Ectodermal cell (in vitro differentiated cells): ENCODE measurements around the gene IKZF5.

Source experiments
- H3K27ac ChIP-seq: 2 replicates; pipeline ENCODE4 v1.7.0; 2013; ENCODE audit warnings: mild to moderate bottlenecking, low read depth, low read length; ENCODE audit not compliant: insufficient read depth, poor library complexity, severe bottlenecking
- H3K27me3 ChIP-seq: 2 replicates; pipeline ENCODE4 v1.7.0; 2013; ENCODE audit warnings: mild to moderate bottlenecking, low read length; ENCODE audit not compliant: insufficient read depth, control insufficient read depth, poor library complexity, severe bottlenecking
- H3K36me3 ChIP-seq: one replicate; pipeline ENCODE4 v1.7.0; 2013; ENCODE audit warnings: low read length; ENCODE audit not compliant: control insufficient read depth, insufficient read depth
- H3K4me1 ChIP-seq: one replicate; pipeline ENCODE4 v1.7.0; 2013; ENCODE audit warnings: low read length; ENCODE audit not compliant: control insufficient read depth, insufficient read depth
- H3K4me3 ChIP-seq: 2 replicates; pipeline ENCODE4 v1.7.0; 2013; ENCODE audit warnings: low read depth, low read length, control low read depth; ENCODE audit not compliant: insufficient read depth
- H3K9me3 ChIP-seq: 2 replicates; pipeline ENCODE4 v1.7.0; 2013; ENCODE audit warnings: mild to moderate bottlenecking, low read length, moderate library complexity; ENCODE audit not compliant: control insufficient read depth
- WGBS, 2 experiments: methylation state at CpG; one replicate each; pipeline ENCODE4 v1.1.7; 2013; ENCODE audit warnings: missing lambda C conversion rate in 2 of 2; 5-methylcytosine and 5-hydroxymethylcytosine counted together

The IKZF5 gene

GRCh38 chr10:122986335-122986734 is 22.3 kb downstream of the IKZF5 start:
- Histone ChIP-seq H3K4me3 (no peak overlapping the region), H3K9me3 (no peaks in the 10 kb centered on the region), H3K4me1 (no peaks in the 10 kb centered on the region), H3K36me3 (peaks cover 4% of the 10 kb centered on the region), H3K27me3 (no peaks in the 10 kb centered on the region), H3K27ac (no peak overlapping the region)
- WGBS, 2 experiments: 97 to 98% methylated on average over 6 of the region's 6 CpGs

DNA sequence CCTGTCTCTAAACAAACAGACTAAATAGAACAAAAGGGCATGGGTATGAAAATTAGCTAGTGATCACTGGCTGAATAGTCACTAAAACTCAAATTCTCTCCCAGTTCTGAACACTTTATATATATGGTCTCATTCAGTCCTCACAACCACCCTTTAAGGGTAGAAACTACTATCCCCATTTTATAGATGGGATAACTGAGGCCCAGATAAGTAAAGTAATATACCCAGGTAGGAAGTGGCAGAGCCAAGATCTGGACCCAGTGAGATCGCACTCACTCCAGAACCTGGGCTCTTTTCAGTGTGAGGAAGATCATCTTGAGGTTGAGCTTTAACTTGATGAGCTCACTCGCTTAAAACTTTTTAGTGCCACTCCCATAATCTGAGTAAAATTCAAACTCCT is 23.9 kb downstream of the IKZF5 start:
- H3K4me1 ChIP-seq: no peaks in the 10 kb centered on the region
- H3K4me3 ChIP-seq: no peak overlapping the region
- peaks cover 4% of the 10 kb centered on the region for H3K36me3 ChIP-seq
- 96% methylated on average over 2 of the region's 2 CpGs for WGBS, 2 experiments
- H3K27ac ChIP-seq: no peak overlapping the region
- no peaks in the 10 kb centered on the region for H3K27me3 ChIP-seq
- H3K9me3 ChIP-seq: no peaks in the 10 kb centered on the region

- whole genome bisulfite sequencing, 2 experiments: 92 to 94% methylated on average over 6 of the region's 6 CpGs
- Histone ChIP-seq H3K36me3 (peaks cover 4% of the 10 kb centered on the region), H3K27ac (no peak overlapping the region), H3K4me3 (no peak overlapping the region), H3K4me1 (no peaks in the 10 kb centered on the region), H3K27me3 (no peaks in the 10 kb centered on the region), H3K9me3 (no peaks in the 10 kb centered on the region)
These were observed 24.7 kb downstream of the IKZF5 start for GRCh38 chr10:122983898-122984297.

- no peaks in the 10 kb centered on the region for H3K9me3 ChIP-seq
- H3K36me3 ChIP-seq: peaks cover 4% of the 10 kb centered on the region
- 23 to 41% methylated on average over 3 of the region's 4 CpGs for WGBS, 2 experiments
- H3K4me3 ChIP-seq: peak overlapping the region; percentile 77
- no peaks in the 10 kb centered on the region for H3K27me3 ChIP-seq
- no peaks in the 10 kb centered on the region for H3K4me1 ChIP-seq
- no peak overlapping the region for H3K27ac ChIP-seq
These were observed 27.5 kb downstream of the IKZF5 start for GRCh38 chr10:122981066-122981464.

- Histone ChIP-seq H3K27ac (peak within 1 kb of the TSS; percentile 97), H3K4me1 (no peaks in the 10 kb centered on the region), H3K27me3 (no peaks in the 10 kb centered on the region), H3K36me3 (peaks cover 4% of the 10 kb centered on the region), H3K9me3 (no peaks in the 10 kb centered on the region), H3K4me3 (peak within 1 kb of the TSS; percentile 77)
- 1% methylated on average over 69 to 71 of the region's 73 CpGs for WGBS, 2 experiments
These were observed 28.2 kb downstream of the IKZF5 start, which contains the start of gene PSTK for GRCh38 chr10:122980209-122981065. Gene PSTK (plus strand): TSS chr10:122980401. CDS start chr10:122980480, 79 bp downstream.

DNA sequence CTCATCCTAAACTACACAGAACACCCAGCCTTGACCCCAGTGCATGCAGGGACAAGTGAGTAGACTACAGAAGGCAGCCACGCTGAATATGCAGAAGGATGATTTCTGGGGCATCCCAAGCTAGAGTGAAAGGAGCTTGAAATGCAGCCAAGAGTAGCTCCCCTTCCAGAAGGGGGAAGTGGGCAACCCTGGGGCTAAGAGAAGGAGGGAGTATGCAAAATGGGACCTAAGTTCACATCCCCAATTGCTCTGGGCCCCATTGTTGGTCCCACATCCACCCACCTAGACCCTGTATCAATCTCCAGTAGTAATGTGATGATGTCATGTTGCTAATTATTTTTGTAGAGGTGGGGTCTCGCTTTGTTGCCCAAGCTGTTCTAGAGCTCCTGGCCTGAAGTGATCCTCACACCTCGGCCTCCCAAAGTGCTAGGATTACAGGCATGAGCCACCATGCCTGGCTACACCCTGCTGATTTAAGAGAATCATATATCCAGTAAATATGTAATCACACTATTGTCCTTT is 34.0 kb downstream of the IKZF5 start:
- 81 to 83% methylated on average over 3 of the region's 3 CpGs for WGBS, 2 experiments
- no peaks in the 10 kb centered on the region for H3K36me3 ChIP-seq
- no peaks in the 10 kb centered on the region for H3K27me3 ChIP-seq
- no peaks in the 10 kb centered on the region for H3K4me1 ChIP-seq
- no peaks in the 10 kb centered on the region for H3K9me3 ChIP-seq
- no peak overlapping the region for H3K4me3 ChIP-seq
- no peak overlapping the region for H3K27ac ChIP-seq

DNA sequence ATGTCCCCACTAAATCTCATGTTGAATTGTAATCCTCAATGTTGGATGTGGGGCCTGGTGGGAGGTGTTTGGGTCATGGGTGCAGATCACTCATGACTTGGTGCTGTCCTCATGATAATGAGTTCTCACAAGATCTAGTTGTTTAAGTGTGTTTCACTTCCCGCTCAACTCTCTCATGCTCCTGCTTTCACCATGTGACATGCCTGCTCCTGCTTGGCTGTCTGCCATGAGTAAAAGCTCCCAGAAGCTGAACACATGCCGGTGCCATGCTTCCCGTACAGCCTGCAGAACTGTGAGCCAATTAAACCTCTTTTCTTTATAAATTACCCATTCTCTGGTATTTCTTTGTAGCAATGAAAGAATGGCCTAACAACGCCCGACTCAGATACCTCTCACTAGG is 34.6 kb downstream of the IKZF5 start:
- no peak overlapping the region for H3K4me3 ChIP-seq
- H3K9me3 ChIP-seq: no peaks in the 10 kb centered on the region
- H3K4me1 ChIP-seq: no peaks in the 10 kb centered on the region
- 89 to 95% methylated on average over 5 of the region's 5 CpGs for WGBS, 2 experiments
- no peaks in the 10 kb centered on the region for H3K27me3 ChIP-seq
- H3K36me3 ChIP-seq: no peaks in the 10 kb centered on the region
- no peak overlapping the region for H3K27ac ChIP-seq

DNA sequence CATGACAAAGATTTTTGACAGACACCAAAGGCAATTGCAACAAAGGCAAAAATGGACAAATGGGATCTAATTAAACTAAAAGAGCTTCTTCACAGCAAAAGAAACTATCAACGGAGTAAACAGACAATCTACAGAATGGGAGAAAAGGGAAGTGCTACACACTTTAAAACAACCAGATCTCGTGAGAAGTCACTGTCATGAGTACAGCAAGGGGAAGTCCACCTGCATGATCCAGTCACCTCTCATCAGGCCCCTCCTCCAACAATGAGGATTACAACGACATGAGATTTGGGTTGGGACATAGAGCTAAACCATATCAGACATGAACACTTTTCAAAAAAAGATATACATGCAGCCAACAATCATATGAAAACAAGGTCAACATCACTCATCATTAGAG is 39.9 kb downstream of the IKZF5 start:
- Histone ChIP-seq H3K4me3 (no peak overlapping the region), H3K9me3 (peaks cover 3% of the 10 kb centered on the region), H3K4me1 (no peaks in the 10 kb centered on the region), H3K27me3 (no peaks in the 10 kb centered on the region), H3K27ac (no peak overlapping the region), H3K36me3 (no peaks in the 10 kb centered on the region)
- 89 to 90% methylated on average over 3 of the region's 3 CpGs for WGBS, 2 experiments

- Histone ChIP-seq H3K36me3 (no peaks in the 10 kb centered on the region), H3K27me3 (no peaks in the 10 kb centered on the region), H3K27ac (no peak overlapping the region), H3K9me3 (peaks cover 3% of the 10 kb centered on the region), H3K4me3 (no peak overlapping the region), H3K4me1 (no peaks in the 10 kb centered on the region)
These were observed 41.7 kb downstream of the IKZF5 start for GRCh38 chr10:122966879-122967278.

- WGBS, 2 experiments: 72 to 74% methylated on average over 3 of the region's 3 CpGs
- Histone ChIP-seq H3K36me3 (no peaks in the 10 kb centered on the region), H3K4me3 (no peak overlapping the region), H3K9me3 (no peaks in the 10 kb centered on the region), H3K27ac (no peak overlapping the region), H3K27me3 (no peaks in the 10 kb centered on the region), H3K4me1 (no peaks in the 10 kb centered on the region)
These were observed 46.2 kb downstream of the IKZF5 start for GRCh38 chr10:122962405-122962804.
